BE2C (cell line): ENCODE measurements around the gene HDAC7.
A peak's percentile ranks its signal among the peaks of the same experiment; 100 is the strongest.

ENCODE experiments used
- DNase-seq: peaks from one replicate; pipeline ENCODE4 v3.0.0-alpha.2; 2020
- H3K27me3 ChIP-seq: fragments of 250-450 bp; sonication (Bioruptor Pico); 2 replicates; pipeline ENCODE4 v1.5.1; 2020; ENCODE audit warnings: mild to moderate bottlenecking
- H3K36me3 ChIP-seq: fragments of 250-450 bp; sonication (Bioruptor Pico); 2 replicates; pipeline ENCODE4 v1.5.1; 2020; ENCODE audit warnings: mild to moderate bottlenecking
- H3K4me1 ChIP-seq: fragments of 250-450 bp; sonication (Bioruptor Pico); 2 replicates; pipeline ENCODE4 v1.5.1; 2020
- H3K4me3 ChIP-seq: 2 replicates; pipeline ENCODE4 v1.5.1; 2011; ENCODE audit warnings: low read depth, low read length
- H3K9me3 ChIP-seq: fragments of 250-450 bp; sonication (Bioruptor Pico); 2 replicates; pipeline ENCODE4 v1.5.1; 2020
- CTCF ChIP-seq: IDR thresholded peaks from 2 replicates; pipeline ENCODE4 v1.5.1; 2012; ENCODE audit warnings: mild to moderate bottlenecking, low read depth, low read length

HDAC7 gene

GRCh38 chr12:47744778-47745436, 74.8 kb downstream of the HDAC7 start:
- peaks cover 6% of the 10 kb centered on the region; the same call in 1 of the 2 replicates for H3K4me1 ChIP-seq
- no peak overlapping the region for H3K4me3 ChIP-seq
- H3K9me3 ChIP-seq = no peaks in the 10 kb centered on the region
- no peaks in the 10 kb centered on the region for H3K27me3 ChIP-seq
- no peak for DNase-seq
- TF ChIP-seq CTCF = no peak
- no peaks in the 10 kb centered on the region for H3K36me3 ChIP-seq

- DNase-seq = no peak
- Histone ChIP-seq H3K4me1 (peaks cover 6% of the 10 kb centered on the region; the same call in 1 of the 2 replicates), H3K27me3 (no peaks in the 10 kb centered on the region)
Observed at GRCh38 chr12:47744005-47744651, 75.6 kb downstream of the HDAC7 start.

GRCh38 chr12:47743311-47743860, 76.3 kb downstream of the HDAC7 start:
- no peaks in the 10 kb centered on the region for H3K9me3 ChIP-seq
- peaks cover 6% of the 10 kb centered on the region; the same call in 1 of the 2 replicates for H3K4me1 ChIP-seq
- H3K27me3 ChIP-seq = no peaks in the 10 kb centered on the region
- TF ChIP-seq CTCF = no peak
- DNase-seq = no peak
- H3K36me3 ChIP-seq = no peaks in the 10 kb centered on the region
- no peak overlapping the region for H3K4me3 ChIP-seq

More at GRCh38 chr12:47744005-47744651, 75.6 kb downstream of the HDAC7 start:
- Histone ChIP-seq H3K4me3 (no peak overlapping the region), H3K36me3 (no peaks in the 10 kb centered on the region), H3K9me3 (no peaks in the 10 kb centered on the region)
- peak; percentile 55 for TF ChIP-seq CTCF

GRCh38 chr12:47742253-47742825, 77.4 kb downstream of the HDAC7 start:
- peak; percentile 68 for DNase-seq
- peak; percentile 99 for TF ChIP-seq CTCF
- Histone ChIP-seq H3K27me3 (no peaks in the 10 kb centered on the region), H3K4me3 (no peak overlapping the region), H3K9me3 (no peaks in the 10 kb centered on the region), H3K36me3 (no peaks in the 10 kb centered on the region), H3K4me1 (peaks cover 6% of the 10 kb centered on the region; the same call in 1 of the 2 replicates)

- no peak overlapping the region for H3K4me3 ChIP-seq
- DNase-seq = peak; percentile 82
Observed at GRCh38 chr12:47741340-47741703, 78.4 kb downstream of the HDAC7 start.

More at GRCh38 chr12:47741340-47741703, 78.4 kb downstream of the HDAC7 start:
- H3K36me3 ChIP-seq = no peaks in the 10 kb centered on the region
- no peak for TF ChIP-seq CTCF
- peaks cover 10% of the 10 kb centered on the region for H3K4me1 ChIP-seq
- H3K27me3 ChIP-seq = no peaks in the 10 kb centered on the region
- no peaks in the 10 kb centered on the region for H3K9me3 ChIP-seq
